Medulla oblongata (tissue), 1 donor: ENCODE data around the gene LRRC59.

Experiments
- DNase-seq: peaks from one replicate; pipeline ENCODE4 v3.0.0-alpha.2; 2015; ENCODE audit errors: extremely low spot score

The LRRC59 gene

DNA sequence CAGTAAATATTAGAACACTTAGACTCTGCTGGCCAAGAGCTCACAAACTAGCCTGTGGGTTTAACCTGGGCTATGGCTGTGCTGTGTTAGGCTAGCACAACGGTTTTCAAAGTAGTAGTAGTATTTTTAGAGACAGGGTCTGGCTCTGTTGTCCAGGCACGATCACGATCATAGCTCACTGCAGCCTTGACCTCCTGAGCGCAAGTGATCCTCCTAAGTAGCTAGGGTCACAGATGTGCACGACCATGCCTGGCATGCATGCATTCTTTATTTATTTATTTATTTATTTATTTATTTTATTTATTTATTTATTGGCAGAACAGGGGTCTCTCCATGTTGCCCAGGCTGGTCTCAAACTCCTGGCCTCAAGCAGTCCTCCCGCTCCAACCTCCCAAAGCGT is 34.7 kb downstream of the LRRC59 start:
- no peak for DNase-seq

DNA sequence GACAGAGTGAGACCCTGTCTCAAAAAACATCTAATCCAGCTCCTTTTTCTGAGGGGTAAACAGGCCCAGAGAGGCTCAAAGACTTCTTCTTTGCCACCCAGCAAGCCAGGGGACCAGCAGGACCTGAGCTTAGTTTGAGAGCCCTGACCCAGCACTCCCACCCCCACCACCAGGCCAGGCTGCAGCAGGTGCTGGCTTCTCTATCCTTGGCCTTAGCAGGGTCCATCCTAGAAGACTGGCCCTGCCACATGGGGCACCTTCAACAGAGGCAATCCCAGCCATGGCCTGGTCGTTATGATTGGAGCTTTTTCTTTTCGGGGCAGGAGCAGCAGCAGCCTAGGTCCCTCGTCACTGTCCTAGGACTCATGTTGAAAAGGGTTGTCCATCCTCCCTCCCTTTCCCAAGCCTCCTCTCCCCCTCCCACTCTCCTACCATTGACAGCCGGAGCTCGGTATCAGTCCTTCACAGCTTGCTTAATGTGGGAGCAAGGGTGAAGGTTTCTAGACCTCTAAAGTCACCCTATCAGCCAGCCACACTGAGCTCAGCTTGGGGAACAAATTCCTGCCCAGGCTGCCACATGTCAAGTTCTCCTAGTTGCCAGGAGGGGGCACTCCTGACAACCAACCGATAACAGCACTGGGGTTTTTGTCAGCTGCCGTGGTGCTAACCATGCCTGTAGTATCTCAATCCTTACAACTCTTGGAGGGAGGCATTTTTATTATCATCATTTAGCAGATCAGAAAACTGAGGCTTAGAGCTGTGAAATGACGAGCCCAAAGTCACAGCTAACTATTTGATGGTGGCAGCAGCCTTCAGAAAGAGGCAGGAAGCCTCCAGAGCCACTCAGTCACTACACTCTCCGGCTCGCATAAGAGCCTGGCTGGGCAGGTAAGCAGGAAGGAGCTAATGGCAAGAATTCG is 35.5 kb downstream of the LRRC59 start:
- DNase-seq, result peak; percentile 77

DNA sequence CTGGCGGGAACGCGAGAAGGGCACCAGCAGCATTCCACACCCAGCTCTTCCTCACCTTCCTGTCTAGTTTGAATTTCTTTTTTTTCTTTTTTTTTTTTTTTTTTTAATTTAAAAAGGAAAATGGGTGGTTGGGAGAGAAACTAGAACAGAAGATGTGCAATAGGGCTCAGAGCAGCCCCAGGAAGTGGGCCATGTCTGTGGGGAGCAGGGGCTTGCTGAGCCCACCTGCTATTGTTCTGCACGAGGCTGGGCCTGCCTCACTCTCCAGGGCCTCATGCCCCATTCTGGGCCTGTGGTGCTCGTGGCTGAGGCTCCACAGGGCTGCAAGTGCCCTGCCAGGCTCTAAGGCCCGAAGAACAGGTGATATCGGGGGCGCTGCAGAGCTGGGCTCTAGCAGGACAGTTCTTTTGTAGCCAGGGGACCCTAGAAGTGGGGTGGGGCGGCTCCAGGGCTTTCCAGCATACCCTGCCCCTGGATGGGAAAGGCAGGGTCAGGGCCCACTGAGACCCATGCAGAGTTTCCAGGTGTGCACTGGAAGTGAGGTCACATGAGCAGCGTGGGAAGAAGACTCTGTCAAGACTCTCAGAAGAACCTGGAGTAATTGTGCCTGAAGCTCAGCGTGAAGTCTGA is 36.7 kb downstream of the LRRC59 start:
- no peak for DNase-seq

DNA sequence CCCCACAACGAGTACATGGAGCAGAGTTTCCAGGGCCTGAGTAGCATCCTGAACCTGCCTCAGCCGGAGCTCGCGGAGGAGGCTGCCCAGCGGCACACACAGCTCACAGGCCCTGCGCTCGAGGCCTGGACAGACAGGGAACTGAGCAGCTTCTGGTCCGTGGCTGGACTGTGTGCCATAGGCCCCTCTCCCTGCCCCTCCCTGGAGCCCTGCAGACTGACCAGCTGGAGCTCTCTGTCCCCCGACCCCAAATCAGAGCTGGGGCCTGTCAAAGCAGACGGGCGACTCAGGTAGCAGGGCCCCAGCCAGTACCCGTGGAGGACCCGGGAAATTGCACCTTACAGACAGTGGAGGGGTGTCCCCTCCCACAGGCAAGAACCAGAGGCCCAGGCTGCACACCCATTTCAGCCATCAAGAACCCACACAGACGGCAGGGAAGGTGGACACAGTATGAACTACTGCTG is 37.3 kb downstream of the LRRC59 start:
- DNase-seq, result no peak

DNA sequence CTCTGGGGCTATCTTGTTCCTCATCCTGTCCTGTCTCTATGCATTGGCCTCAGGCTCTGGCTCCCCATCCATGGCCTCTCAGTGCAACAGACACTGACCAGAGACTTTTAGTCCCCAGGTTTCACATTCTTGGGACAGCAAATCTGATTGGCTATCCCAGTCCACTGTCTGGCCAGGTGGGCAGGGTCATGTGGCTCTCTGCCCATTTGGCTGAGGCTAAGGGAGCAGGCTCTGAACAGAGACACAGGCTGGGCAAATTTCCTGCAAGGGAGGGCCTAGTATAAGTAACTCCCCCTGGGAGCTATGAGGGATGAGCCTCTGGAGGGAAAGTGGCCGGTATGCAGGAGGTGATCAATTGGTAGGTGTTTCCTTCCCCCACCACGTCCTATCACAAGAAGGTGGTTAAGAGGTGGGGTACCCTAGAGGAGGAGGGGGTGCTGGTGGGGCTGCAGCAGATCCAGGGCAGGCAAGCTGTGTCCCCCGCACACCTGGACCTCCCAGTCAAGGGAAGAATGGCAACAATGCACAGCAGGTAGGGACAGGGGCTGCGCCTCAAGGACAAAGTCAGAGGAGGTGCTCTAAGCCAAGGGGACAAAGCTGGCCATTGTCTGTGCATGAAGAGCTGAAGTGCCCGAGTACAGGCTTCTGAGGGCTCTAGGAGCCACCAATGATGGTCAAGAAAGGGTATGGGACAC is 38.2 kb downstream of the LRRC59 start:
- DNase-seq, result no peak

DNA sequence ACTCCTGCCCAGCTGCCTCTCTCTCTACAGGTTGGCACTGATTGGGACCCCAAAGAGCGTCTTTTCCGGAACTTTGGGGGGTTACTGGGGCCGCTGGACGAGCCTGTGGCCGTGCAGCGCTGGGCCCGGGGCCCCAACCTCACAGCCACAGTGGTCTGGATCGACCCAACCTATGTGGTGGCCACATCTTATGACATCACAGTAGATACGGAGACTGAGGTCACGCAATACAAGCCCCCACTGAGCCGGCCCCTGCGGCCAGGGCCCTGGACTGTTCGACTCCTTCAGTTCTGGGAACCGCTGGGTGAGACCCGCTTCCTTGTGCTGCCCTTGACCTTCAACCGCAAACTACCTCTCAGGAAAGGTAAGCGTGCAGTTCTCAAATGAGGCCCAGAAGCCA is 39.1 kb downstream of the LRRC59 start:
- no peak for DNase-seq

DNA sequence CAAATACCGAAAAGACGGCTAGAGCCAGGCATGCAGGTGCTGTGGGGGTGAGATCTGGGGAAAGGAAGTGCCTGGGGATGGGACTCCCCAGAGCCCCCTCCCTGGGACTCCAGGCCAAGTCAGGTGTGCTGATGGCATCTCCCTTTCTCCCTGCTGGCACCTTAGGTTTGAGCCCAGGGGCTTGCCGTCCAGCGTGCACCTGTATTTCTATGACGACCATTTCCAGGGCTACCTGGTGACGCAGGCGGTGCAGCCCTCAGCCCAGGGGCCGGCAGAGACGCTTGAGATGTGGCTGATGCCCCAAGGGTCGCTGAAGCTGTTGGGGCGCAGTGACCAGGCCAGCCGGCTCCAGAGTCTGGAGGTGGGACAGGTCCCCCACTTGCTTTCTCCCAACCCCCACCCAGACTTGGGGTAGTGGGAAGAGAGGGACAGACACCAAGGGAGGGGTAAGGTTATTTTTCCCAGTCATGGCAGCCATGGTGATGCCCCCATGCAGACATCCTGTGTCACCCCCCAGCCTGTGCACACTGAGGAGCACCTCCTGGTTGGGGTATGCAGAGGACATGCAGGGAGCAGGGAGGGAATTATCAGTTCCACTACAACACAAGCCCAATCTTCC is 40.3 kb downstream of the LRRC59 start:
- no peak for DNase-seq

DNA sequence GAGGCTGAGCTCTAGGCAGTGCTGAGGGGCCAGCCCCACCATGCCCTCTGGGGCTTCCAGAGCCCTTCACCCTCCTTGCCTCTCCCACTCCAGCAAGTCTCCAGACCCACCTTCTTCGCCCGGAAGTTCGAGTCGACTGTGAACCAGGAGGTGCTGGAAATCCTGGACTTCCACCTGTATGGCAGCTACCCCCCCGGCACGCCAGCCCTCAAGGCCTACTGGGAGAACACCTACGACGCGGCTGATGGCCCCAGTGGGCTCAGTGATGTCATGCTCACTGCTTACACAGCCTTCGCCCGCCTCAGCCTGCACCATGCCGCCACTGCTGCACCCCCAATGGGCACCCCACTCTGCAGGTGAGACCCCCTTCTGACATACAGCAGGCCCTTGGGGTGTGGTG is 40.9 kb downstream of the LRRC59 start:
- DNase-seq, result no peak

DNA sequence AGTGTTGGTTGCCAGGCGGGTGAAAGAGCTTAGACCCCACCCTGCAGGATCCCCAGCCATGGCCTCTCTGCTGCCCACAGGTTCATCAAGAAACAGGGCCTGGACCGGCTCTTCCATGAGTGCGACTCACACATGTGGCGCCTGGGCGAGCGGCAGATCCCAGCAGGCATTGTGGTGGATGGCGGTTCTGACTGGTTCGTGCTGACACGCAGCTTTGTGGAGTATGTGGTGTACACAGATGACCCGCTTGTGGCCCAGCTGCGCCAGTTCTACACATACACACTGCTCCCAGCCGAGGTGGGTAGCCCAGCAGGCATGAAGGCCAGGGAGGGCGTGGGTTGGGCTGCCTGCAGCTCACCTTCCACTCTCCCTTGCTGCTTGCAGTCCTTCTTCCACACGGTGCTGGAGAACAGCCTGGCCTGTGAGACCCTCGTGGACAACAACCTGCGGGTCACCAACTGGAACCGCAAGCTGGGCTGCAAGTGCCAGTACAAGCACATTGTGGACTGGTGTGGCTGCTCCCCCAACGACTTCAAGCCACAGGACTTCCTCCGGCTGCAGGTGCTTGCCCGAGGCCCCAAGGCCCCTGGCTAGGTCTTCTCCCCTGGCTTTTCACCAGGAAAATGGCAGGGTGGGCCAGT is 41.5 kb downstream of the LRRC59 start:
- DNase-seq, result no peak

DNA sequence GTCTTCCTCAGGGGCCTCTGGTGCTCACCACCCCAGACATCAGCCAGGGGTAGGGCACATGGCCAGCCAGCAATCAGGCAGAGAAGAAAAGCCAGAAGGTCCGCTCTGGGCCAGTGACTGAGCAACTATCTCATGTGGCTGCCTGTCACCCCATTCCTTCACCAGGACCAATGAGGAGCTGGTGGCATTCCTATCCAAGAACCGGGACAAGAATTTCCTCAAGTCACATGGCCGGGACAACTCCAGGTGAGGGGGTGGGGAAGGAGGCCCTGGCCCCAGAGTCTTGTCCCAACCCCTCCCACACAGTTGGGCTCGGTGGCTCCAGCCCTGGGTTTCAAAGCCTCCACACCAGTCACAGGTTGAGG is 42.0 kb downstream of the LRRC59 start:
- no peak for DNase-seq

DNA sequence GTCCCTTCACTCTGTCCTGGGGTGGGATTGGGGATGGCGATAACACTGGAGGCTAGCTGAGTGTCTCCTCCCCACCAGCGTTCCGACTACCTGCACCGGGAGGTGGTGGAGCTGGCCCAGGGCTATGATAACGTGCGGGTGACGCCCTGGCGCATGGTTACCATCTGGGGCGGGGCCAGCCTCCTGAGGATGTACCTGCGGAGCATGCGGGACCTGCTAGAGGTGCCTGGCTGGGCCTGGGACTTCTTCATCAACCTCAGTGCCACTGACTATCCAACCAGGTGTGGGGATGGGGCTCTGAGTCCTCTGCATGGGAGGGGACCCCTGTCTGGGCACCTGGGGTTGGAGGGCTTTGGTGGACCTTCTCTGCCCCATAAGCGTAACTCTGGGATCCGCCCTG is 42.5 kb downstream of the LRRC59 start:
- DNase-seq, result no peak

DNA sequence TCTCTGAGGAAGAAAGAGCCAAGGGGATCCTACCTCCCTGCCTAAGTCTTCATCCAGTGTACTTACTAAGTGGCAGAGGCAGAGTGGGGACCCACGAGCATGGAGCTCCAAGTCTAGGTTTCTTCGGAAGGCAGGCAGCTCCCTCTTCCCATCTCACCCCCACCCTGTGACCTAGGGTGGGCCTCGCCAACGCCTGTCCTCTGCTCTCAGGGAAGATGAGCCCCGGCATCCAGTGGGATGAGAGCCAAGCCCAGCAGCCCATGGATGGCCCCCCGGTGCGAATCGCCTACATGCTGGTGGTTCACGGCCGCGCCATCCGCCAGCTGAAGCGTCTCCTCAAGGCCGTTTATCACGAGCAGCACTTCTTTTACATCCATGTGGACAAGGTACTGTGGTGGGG is 43.1 kb downstream of the LRRC59 start:
- no peak for DNase-seq

DNA sequence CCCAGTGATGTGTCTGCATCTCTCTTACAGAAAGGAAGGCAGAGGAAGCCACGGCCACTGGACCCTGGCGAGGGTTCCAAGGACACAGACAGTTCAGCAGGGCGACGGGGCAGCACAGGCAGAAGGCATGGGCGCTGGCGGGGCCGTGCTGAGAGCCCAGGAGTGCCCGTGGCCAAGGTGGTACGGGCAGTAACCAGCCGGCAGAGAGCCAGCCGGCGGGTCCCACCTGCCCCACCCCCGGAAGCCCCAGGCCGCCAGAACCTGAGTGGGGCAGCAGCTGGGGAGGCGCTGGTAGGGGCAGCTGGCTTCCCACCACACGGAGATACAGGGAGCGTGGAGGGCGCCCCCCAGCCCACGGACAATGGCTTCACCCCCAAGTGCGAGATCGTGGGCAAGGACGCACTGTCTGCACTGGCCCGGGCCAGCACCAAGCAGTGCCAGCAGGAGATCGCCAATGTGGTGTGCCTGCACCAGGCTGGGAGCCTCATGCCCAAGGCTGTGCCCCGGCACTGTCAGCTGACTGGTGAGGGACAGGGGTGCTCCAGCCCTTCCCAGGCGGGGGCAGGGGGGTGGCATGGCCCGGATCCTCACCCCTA is 43.6 kb downstream of the LRRC59 start:
- no peak for DNase-seq

DNA sequence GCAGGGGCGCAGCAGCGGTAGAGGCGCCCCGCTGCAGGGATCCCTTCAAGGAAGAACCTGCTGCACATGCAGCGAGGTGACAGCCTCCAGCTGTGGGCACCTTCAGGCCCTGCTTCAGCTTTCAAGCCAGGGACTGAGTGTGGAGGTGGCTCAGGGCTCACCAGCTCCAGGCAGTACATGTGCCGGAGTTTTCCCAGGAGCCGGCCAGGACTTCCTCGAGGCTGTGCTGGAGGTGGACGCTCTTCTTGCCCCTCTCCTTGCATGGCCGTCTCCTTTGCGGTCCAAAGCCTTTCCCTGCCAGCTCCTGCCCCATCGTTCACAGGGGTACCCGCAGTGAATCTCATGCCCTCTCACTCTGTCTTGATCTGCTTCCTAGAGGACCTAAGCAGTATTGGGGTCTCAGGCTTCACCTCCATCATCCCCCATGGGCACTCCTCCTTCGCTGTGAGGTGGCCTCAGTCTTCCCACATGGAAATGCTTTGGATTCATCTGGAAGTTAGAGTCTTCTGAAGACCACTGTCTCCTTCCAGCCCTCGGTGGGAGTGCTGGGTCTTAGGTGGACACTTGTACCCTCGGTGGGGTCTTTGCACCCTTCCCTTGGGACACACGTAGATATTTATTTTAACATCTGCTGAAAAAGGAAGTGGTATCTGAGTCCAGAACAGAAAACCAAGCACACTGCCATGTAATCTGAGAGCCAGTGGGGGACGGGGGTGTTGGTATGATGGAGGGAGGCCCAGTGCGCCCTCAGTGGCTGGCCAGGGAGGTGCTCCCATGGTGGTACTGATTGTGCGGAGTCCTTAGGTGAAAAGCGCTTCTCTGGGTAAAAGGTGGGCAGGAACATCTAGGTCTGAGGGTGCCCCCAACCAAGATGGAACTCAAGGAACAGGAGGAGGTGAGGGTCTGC is 44.4 kb downstream of the LRRC59 start:
- no peak for DNase-seq

DNA sequence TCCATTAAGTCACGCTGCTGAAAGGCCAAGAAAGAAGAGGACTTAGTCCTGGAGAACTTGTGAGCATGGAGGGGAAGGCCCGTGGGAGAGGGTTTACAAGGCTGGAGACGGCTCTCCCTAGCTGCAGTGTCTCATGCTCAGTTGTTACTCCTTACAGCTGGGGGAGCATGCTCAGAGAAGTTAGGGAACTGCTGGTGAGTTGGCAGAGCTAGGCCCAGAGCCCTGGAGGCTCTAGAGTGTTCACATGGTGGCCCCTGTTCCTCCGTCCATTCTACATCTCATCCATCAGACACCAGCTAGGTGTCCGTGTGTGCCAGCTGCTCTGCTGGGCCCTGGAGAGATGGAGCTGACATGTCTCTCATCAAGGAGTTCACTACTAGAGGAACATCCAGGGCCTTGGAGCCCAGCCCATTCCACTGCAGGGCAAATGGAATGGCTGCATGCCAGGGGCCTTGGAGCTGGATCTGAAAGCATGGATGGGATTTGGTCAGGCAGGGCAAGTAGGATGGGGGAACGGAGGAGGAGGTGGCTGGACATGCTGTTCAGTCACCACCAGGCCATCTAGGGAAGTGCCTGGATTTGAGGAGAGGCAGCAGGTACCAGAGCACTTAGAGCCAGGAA is 45.1 kb downstream of the LRRC59 start:
- no peak for DNase-seq

DNA sequence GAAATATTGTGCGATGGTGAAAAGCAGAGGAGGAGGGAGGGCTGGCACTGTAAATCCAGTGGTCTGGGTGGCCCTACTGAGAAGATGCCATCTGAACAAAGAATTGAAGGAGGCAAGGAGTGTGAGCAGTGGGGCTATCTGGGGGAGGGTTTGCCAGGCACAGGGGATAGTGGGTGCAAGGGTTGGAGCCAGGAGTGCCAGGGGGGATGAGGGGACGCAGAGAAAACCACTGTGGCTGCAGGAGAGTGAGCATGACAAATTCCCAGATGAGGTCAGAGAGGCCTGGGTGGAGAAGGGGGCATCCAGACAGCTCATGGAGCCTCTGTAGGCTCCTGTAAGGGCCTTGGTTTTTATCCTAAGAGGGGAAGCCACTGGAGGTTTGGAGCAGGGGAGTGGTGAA is 46.6 kb downstream of the LRRC59 start:
- DNase-seq, result no peak

DNA sequence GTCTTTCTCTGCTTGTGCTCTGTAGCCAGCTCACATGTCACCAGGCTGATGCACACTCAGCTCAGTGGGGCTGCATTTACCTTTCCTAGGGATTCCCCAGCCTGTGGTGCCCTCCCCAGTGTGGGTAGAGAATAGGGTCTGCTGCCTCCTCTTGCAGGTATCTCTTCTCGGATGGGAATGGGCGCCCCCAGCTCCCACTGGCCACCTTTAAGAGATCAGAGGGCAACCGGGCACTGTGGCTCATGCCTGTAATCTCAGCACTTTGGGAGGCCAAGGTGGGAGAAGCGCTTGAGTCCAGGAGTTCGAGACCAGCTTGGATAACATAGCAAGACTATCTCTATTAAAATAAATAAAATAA is 48.1 kb downstream of the LRRC59 start:
- DNase-seq, result no peak

DNA sequence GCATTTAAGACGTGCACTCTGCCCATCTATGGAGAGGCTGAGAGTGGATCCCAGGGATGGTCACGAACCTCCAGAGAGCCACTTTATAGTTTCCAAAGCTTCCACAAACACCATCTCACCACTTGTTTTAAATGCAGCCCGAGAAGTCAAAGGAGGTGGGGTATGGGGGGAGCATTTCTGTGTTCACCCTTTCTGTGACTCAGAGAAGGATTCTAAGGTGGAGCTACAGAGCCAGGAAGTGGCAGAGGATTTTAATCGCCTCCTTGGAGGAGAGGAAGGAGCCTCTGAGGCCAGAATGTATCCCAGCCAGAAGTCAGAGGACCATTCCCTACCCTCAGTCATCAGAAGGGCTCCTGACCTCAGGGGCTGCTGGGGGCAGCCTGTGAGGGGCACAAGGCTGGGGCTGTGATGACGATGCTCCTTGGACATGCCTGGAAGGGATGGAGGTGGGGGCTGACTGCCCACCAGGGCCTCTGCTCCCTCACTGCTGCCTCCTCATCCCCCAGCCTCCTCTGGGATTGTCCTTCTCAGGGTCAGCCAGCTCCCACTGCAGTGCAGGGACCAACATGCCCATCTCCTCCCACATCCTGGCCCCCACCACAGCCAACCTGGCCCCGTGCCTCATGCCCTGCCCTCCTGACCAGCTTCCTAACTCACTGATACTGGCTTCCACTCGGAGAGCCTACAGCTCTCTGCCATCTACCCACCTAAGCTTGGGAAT is 48.6 kb downstream of the LRRC59 start:
- no peak for DNase-seq

DNA sequence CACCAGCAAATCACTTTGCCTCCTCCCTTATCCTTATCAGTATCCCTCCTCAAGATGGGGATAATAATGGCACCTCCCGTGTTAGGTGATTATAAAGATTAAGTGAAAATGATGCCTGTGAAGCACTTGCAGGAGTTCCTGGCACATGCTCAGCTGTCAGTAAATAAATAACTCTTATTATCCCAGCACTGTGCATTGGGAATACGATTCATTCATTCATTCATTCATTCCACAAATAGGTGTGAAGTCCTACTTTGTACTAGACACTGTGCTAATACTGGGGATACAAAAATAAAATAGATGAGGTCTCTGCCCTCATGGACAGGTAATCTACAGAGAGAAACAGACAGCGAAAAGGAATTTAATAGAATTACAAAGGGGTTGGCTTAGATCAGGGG is 49.4 kb downstream of the LRRC59 start:
- DNase-seq, result no peak
